ENCODE measurements around the gene WASF1. TPM values are rescaled to one million over a fixed set of nuclear protein-coding genes. Genes with fewer than 3 reads are reported as not detected.

WASF1 gene
- total and polyA plus RNA-seq, 2 donors (not counting 3 experiments of a cell fraction or from before 2014, with no cell fraction given): 20.9 to 27.5 TPM

DNA sequence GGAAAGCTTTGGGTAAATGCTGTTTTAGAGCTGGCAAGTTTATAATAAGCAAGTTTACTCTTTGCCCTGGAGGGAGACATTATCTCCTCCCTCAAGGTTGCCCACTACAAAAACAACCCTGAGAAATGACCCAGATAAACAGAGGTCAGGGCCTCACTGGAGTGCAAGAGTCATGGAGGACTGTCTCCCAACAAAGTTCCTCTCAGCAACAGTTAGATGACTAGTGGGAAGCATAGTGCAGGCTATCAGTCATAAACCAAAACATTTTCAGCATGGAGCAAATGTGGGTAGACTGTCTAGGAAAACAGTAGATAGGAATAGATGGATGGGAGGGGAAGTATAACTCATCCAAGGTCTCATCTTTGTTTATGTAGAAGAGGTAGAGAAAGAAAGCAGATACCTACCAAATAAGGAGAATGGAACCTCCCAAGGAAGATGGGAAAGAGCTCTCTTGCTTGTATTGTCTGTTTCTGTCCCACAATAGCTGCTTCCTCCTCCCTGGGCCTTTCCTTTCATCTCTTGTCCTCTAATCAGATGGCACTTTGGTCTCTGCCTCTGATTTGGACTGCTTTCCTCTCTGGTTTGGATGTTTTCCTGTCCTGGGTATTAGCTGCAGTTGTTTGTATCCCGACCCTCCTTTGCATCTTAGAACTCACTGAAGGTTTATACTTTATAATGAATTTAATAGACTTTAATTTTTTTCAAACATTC lies 95.4 kb downstream of the WASF1 start:
- Histone ChIP-seq H3K4me2 (ENCODE audit: insufficient read depth, low read length) (no peak overlapping the region), H3K27me3 (ENCODE audit: control insufficient read depth in 2 of 2, insufficient read depth in 2 of 2, low read length in 2 of 2) (no peaks in the 10 kb centered on the region), H3K79me2 (ENCODE audit: control insufficient read depth, insufficient read depth, low read length) (no peaks in the 10 kb centered on the region), H4K20me1 (replicated peaks; ENCODE audit: control insufficient read depth, extremely low read depth, insufficient read depth, low read length) (no peaks in the 10 kb centered on the region), H3K4me3 (replicated peaks in 1 of 3; ENCODE audit: insufficient read depth in 1 of 3, low read depth in 1 of 3, low read length in 3 of 3) (no peak overlapping the region), H3K4me1 (ENCODE audit: control insufficient read depth, extremely low read depth, insufficient read depth, low read length) (no peaks in the 10 kb centered on the region), H2AFZ (ENCODE audit: low read depth, low read length) (no peak overlapping the region), H3K27ac (ENCODE audit: insufficient read depth, low read depth, low read length) (no peak overlapping the region), H3K9me1 (replicated peaks; ENCODE audit: control insufficient read depth, extremely low read depth, insufficient read depth, low read length) (no peaks in the 10 kb centered on the region), H3K36me3 (ENCODE audit: control insufficient read depth in 2 of 2, extremely low read depth in 1 of 2, insufficient read depth in 2 of 2, low read length in 2 of 2) (no peaks in the 10 kb centered on the region), H3K9me3 (replicated peaks; ENCODE audit: control insufficient read depth, insufficient read depth, low read length) (no peaks in the 10 kb centered on the region), H3K9ac (replicated peaks; ENCODE audit: extremely low read depth, insufficient read depth, low read length) (no peak overlapping the region)
- BruUV-seq (replicated peaks): no TSS peak
- intact Hi-C loops (cut with micrococcal nuclease): no loop called here
- TF ChIP-seq JUN (IDR thresholded peaks at IDR 0.05; ENCODE audit: borderline replicate concordance, insufficient read depth, insufficient read length, low read depth): no peak
- no peak for TF ChIP-seq FOS (IDR thresholded peaks at IDR 0.05; ENCODE audit: borderline replicate concordance, insufficient read depth, low read length)
- TF ChIP-seq GATA2 (IDR thresholded peaks at IDR 0.05; ENCODE audit: insufficient read depth, insufficient read length, low read depth, low read length): no peak
- TF ChIP-seq POLR2AphosphoS5 (IDR thresholded peaks at IDR 0.05; ENCODE audit: insufficient read depth, low read depth, low read length): no peak
- TF ChIP-seq, protein P1, sequence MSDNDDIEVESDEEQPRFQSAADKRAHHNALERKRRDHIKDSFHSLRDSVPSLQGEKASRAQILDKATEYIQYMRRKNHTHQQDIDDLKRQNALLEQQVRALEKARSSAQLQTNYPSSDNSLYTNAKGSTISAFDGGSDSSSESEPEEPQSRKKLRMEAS (IDR thresholded peaks at IDR 0.05; ENCODE audit: insufficient read depth, insufficient read length): no peak
- TF ChIP-seq POLR2A (IDR thresholded peaks at IDR 0.05; ENCODE audit: low read depth, low read length): no peak
- TF ChIP-seq, protein P2, sequence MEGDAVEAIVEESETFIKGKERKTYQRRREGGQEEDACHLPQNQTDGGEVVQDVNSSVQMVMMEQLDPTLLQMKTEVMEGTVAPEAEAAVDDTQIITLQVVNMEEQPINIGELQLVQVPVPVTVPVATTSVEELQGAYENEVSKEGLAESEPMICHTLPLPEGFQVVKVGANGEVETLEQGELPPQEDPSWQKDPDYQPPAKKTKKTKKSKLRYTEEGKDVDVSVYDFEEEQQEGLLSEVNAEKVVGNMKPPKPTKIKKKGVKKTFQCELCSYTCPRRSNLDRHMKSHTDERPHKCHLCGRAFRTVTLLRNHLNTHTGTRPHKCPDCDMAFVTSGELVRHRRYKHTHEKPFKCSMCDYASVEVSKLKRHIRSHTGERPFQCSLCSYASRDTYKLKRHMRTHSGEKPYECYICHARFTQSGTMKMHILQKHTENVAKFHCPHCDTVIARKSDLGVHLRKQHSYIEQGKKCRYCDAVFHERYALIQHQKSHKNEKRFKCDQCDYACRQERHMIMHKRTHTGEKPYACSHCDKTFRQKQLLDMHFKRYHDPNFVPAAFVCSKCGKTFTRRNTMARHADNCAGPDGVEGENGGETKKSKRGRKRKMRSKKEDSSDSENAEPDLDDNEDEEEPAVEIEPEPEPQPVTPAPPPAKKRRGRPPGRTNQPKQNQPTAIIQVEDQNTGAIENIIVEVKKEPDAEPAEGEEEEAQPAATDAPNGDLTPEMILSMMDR (IDR thresholded peaks at IDR 0.05; ENCODE audit: extremely low read depth in 1 of 2, insufficient read depth in 1 of 2, low read depth in 1 of 2, low read length in 2 of 2): no peak
- no peak for TF ChIP-seq EZH2 (IDR thresholded peaks at IDR 0.05; ENCODE audit: borderline replicate concordance, low read depth, low read length, severe bottlenecking)
- no peak for TF ChIP-seq MYC (IDR thresholded peaks at IDR 0.05; ENCODE audit: low read depth, low read length)
- dilution Hi-C loops (cut with MboI; ENCODE audit: extremely low pct_ligation_motif_present, low sequenced_read_pairs): no loop called here
- ChIA-PET POLR2A (no interaction called here), CTCF (interaction anchor here (1.4 kb wide), 1 partner anchor 13 kb away, joined by 4 read pairs; no protein-coding TSS in a partner anchor)
- FAIRE-seq (no peak), DNase-seq (ENCODE audit: low read depth, low spot score) (no peak)
